ENCODE data around the gene IL1RN. TPM values are rescaled to one million over a fixed set of nuclear protein-coding genes. Genes with fewer than 3 reads are reported as not detected.
A peak's percentile ranks its signal among the peaks of the same experiment; 100 is the strongest.

Gene IL1RN
- total and polyA plus RNA-seq, 2 of the 13 experiments (the other 11 are each of a cell fraction or from before 2014, with no cell fraction given): 21.2 to 101 TPM

GRCh38 chr2:113126845-113127645 lies at the start of gene IL1RN (continued):
- TF ChIP-seq ZGPAT (CRISPR knock-in tag; IDR thresholded peaks at IDR 0.05) (peak; percentile 98), ZNF264 (CRISPR knock-in tag; IDR thresholded peaks at IDR 0.05) (peak; percentile 88), HOXD1 (CRISPR knock-in tag; IDR thresholded peaks at IDR 0.05) (peak; percentile 91), BHLHE40 (IDR thresholded peaks at IDR 0.05; ENCODE audit: low read length) (peak; percentile 49), KIAA2018 (CRISPR knock-in tag; IDR thresholded peaks at IDR 0.05; ENCODE audit: borderline replicate concordance) (no peak), TAF1 (CRISPR knock-in tag; IDR thresholded peaks at IDR 0.05) (peak; percentile 41; the same call in 1 of the 2 replicates), ZNF749 (CRISPR knock-in tag; IDR thresholded peaks at IDR 0.05; ENCODE audit: borderline replicate concordance) (peak; percentile 91; the same call in 1 of the 2 replicates), RAD21 (CRISPR knock-in tag; IDR thresholded peaks at IDR 0.05) (peak; percentile 28), ZSCAN29 (CRISPR knock-in tag; conservative IDR thresholded peaks at IDR 0.05) (peak; percentile 90; the same call in 1 of the 2 replicates), SATB2 (CRISPR knock-in tag; IDR thresholded peaks at IDR 0.05) (0 out of 2 replicates have a peak, but pooled peaks have one; percentile 4), TGIF2 (CRISPR knock-in tag; IDR thresholded peaks at IDR 0.05) (0 out of 2 replicates have a peak, but pooled peaks have one; percentile 73), ZNF503 (CRISPR knock-in tag; IDR thresholded peaks at IDR 0.05) (peak; percentile 96), NCOA5 (CRISPR knock-in tag; IDR thresholded peaks at IDR 0.05) (0 out of 2 replicates have a peak, but pooled peaks have one; percentile 77), HINFP (CRISPR knock-in tag; IDR thresholded peaks at IDR 0.05; ENCODE audit: low read depth) (no peak), ISL2 (CRISPR knock-in tag; IDR thresholded peaks at IDR 0.05) (peak; percentile 98)
